Dedifferentiated amniotic fluid mesenchymal stem cell (primary cell): Measurements from ENCODE around the gene FBXO42.

ENCODE experiments used
- DNase-seq: peaks from one replicate; pipeline ENCODE4 v3.0.0-alpha.2; 2016; ENCODE audit errors: extremely low spot score

The FBXO42 gene

GRCh38 chr1:16326833-16327404 lies 25.4 kb downstream of the FBXO42 start:
- no peak for DNase-seq

GRCh38 chr1:16324456-16324890 lies 27.8 kb downstream of the FBXO42 start:
- peak; percentile 81 for DNase-seq

- no peak for DNase-seq
Measured at GRCh38 chr1:16321176-16321867, 31.0 kb downstream of the FBXO42 start.

GRCh38 chr1:16318555-16318954 lies 33.7 kb downstream of the FBXO42 start:
- DNase-seq = no peak

- no peak for DNase-seq
Measured at GRCh38 chr1:16315437-16315836, 36.8 kb downstream of the FBXO42 start.

GRCh38 chr1:16307222-16307621 lies 45.1 kb downstream of the FBXO42 start:
- no peak for DNase-seq

GRCh38 chr1:16302709-16303627 lies 49.3 kb downstream of the FBXO42 start:
- no peak for DNase-seq

- no peak for DNase-seq
Measured at GRCh38 chr1:16300436-16300835, 51.8 kb downstream of the FBXO42 start.

GRCh38 chr1:16298653-16299052 lies 53.6 kb downstream of the FBXO42 start:
- DNase-seq = no peak

- no peak for DNase-seq
Measured at GRCh38 chr1:16296643-16297042, 55.6 kb downstream of the FBXO42 start.

- no peak for DNase-seq
Measured at GRCh38 chr1:16294219-16295212, 57.8 kb downstream of the FBXO42 start.

- no peak for DNase-seq
Measured at GRCh38 chr1:16293538-16293937, 58.7 kb downstream of the FBXO42 start.

- no peak for DNase-seq
Measured at GRCh38 chr1:16292739-16293138, 59.5 kb downstream of the FBXO42 start.

- DNase-seq = no peak
Measured at GRCh38 chr1:16289959-16290358, 62.3 kb downstream of the FBXO42 start.

- DNase-seq = no peak
Measured at GRCh38 chr1:16286122-16286521, 66.2 kb downstream of the FBXO42 start.

- no peak for DNase-seq
Measured at GRCh38 chr1:16281765-16282164, 70.5 kb downstream of the FBXO42 start.

GRCh38 chr1:16279186-16279585 lies 73.1 kb downstream of the FBXO42 start:
- no peak for DNase-seq

GRCh38 chr1:16276302-16277030 lies 75.8 kb downstream of the FBXO42 start:
- DNase-seq = no peak

- no peak for DNase-seq
Measured at GRCh38 chr1:16275591-16275990, 76.7 kb downstream of the FBXO42 start.

GRCh38 chr1:16267690-16268180 lies 84.5 kb downstream of the FBXO42 start:
- no peak for DNase-seq
